LNCaP clone FGC (cell line): Measurements from ENCODE around the gene ARHGAP22.

Source experiments
- DNase-seq: peaks from one replicate; pipeline ENCODE4 v3.0.0-alpha.2; 2011; ENCODE audit warnings: low read depth
- H3K4me3 ChIP-seq: 2 replicates; pipeline ENCODE4 v1.5.1; 2011; ENCODE audit warnings: mild to moderate bottlenecking, low read depth, low read length, control low read depth
- TF ChIP-seq, protein P1 (sequence below): IDR thresholded peaks from 2 replicates; pipeline ENCODE4 v1.5.1; 2012; ENCODE audit warnings: mild to moderate bottlenecking; ENCODE audit not compliant: control insufficient read depth, insufficient read depth; ENCODE audit errors: extremely low read depth

Gene ARHGAP22

DNA sequence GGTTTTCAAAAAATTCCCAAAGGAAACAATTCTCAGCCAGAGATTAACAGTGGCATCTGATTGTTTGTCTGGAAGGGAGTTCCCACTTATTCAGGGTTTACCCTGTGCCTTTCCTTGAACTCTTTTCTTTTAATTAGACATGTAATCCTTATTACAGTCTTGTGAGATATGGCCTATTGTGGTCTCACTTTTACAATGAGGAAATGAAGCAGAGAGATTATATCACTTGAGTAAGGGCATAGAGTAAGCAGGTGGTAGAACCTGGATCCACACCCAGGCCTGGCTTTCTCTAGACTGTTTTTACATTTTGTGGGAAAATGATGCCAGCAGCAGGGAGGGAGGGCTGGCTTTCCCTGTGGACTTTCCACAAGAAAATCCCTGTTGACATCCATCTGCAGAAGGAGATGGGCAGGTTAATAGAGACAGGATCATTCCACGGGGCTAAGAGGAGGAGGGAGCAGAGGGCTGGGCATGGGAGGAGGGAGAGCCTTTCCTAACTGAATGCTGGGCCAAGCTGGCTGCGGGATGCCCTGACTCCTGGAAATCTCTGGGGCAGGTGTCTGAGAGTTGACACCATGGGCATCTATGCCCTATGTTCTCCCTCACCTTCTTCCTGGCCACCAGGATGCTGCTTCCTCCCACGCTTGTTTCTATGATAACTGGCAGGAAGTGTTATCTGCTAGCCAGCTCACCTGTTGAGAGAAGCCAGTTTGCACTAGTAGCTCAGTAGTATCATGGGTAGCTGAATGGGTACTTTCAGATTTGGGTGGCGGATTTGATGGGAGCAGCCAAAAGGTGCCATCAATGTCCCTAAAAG, 28.7 kb upstream of the ARHGAP22 start:
- H3K4me3 ChIP-seq = no peak overlapping the region
- DNase-seq = no peak
- TF ChIP-seq, protein P1, sequence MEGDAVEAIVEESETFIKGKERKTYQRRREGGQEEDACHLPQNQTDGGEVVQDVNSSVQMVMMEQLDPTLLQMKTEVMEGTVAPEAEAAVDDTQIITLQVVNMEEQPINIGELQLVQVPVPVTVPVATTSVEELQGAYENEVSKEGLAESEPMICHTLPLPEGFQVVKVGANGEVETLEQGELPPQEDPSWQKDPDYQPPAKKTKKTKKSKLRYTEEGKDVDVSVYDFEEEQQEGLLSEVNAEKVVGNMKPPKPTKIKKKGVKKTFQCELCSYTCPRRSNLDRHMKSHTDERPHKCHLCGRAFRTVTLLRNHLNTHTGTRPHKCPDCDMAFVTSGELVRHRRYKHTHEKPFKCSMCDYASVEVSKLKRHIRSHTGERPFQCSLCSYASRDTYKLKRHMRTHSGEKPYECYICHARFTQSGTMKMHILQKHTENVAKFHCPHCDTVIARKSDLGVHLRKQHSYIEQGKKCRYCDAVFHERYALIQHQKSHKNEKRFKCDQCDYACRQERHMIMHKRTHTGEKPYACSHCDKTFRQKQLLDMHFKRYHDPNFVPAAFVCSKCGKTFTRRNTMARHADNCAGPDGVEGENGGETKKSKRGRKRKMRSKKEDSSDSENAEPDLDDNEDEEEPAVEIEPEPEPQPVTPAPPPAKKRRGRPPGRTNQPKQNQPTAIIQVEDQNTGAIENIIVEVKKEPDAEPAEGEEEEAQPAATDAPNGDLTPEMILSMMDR = no peak

DNA sequence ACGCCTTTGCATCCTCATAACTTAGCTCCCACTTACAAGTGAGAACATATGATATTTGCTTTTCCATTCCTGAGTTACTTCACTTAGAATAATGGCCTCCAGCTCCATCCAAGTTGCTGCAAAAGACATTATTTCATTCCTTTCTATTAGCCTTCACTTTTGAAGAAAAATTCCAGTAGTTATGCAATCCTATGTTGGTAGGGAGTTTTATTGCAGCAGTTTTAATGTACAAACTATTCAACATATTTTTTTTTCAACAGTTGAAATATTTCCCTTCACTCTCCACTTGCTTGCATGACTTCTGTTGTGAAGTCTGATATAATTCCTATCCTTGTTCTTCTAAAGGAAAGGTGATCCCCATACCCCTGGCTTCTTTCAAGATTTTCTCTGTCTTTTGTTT, 27.3 kb upstream of the ARHGAP22 start:
- TF ChIP-seq, protein P1 = no peak
- H3K4me3 ChIP-seq = no peak overlapping the region
- no peak for DNase-seq

DNA sequence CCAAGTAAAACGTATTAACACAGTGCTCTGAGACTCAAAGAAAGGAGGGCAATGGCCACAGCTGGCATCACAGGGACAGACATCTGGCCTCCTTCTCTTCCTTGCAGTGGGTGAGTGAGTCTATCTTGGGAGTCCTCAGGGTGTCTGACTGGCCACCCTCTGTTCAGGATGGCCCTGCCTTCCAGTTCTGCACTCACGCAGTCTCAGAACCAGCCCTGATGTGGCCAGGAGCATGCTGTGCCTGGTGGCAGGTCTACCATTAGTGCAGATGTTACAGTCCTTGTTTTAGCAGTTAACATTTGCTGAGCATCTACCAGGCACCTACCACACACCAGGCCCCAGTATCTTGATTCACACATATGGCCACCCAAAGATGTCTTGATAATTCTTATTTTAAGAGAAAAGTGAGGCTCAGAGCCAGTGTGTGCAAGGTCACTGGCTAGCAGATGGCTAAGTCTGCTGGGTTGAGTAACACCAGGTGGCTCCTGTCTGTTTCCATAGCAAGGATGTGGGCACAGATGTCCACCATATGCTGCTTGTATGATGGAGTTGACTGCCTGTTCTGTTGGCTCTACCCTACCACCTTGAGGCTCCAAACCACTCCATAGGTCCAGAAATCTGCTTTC, 23.2 kb upstream of the ARHGAP22 start:
- DNase-seq = no peak
- H3K4me3 ChIP-seq = no peak overlapping the region
- TF ChIP-seq, protein P1 = no peak

DNA sequence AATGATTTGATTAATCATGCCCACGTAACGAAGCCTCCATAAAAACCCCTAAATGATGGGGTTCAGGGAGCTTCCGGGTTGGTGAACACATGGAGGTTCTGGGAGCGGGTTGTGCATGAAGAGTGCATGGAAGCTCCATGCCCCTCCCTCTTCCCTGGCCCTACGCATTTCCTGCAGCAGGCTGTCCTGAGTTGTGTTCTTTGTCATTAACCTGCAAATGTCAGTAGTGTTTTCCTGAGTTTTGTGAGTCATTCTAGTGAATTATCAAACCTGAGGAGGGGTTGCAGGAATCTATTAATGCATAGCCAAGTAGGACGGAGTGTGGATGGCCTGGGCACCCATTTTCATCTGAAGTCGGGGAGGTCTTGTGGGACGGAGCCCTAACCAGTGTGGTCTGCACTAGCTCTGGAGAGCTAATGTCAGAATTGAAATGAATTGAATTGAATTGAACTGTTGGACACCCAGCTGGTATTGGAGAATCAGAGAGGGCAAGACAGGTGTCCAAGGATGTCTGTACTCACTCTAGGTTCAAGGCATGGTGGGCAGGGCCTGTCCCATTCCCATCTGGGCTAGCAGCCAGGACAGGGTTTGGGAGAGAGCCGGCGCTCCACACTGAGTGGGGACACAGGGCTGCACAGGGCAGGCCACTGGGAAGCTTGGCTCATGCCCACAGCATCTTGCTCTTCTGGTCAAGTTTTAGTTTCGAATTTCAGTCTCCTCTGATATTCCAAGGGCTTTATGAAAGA, 22.3 kb upstream of the ARHGAP22 start:
- DNase-seq = no peak
- H3K4me3 ChIP-seq = no peak overlapping the region
- TF ChIP-seq, protein P1 = no peak

GRCh38 chr10:48626447-48626846, 21.6 kb upstream of the ARHGAP22 start:
- TF ChIP-seq, protein P1 = no peak
- no peak overlapping the region for H3K4me3 ChIP-seq
- DNase-seq = no peak

GRCh38 chr10:48625826-48626134, 20.9 kb upstream of the ARHGAP22 start:
- DNase-seq = no peak
- H3K4me3 ChIP-seq = no peak overlapping the region
- TF ChIP-seq, protein P1 = no peak
